ENCODE measurements around the gene SLC13A5.
"Not testable (repeated sequence)": the region's sequence is repeated elsewhere in the genome, so short reads cannot be mapped to it uniquely, and the experiment has no call there.

The SLC13A5 gene

DNA sequence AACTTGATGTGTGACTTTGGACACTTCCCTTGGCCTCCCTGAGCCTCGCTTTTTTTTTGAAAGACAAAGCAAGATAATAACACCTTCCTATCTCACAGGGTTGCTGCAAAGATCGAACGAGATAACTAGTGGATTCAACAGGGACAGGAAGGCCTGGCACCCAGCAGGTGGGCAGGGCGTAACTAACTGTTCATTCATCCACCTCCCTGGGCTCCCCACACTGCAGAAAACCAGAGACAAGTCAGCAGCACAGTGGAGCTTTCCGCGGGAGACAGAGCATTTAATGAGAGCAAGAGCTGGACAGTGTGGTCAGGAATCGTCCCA is 28.7 kb downstream of the SLC13A5 start:
- no peak for DNase-seq (ENCODE audit: low read depth)

DNA sequence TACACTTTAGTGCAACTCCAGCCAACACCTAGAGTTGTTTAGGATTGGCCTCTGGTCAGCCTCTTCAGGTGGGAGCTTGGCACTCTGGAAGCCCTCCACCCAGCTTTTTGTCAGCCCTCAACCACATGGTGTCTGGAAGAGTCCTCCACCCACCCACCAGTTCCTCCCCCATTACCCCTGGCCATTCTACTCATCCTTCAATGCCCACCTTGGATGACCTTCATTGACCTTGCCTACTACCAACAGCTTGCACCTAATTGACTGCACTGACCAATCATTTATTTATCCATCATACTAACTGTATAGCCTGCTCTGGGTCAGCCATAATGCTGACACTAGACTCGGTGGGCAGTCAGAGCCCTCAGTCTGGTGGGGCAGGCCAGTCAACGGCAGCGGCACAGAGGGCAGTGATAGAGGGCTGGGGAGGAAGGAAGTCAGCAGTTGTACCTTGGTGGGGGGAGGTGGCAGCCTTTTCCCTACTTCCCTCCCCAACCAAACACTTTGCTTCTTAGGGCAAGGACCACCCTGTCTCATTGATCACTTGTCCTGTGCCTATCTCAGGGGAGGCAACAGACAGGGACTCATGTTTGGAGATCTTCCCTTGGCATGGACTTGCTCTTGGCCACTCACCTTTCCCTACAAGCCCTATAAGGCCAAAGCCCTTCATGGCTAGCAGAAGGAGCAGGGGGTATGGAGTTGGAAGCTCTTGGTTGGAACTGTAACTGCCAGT is 29.3 kb downstream of the SLC13A5 start:
- no peak for DNase-seq (ENCODE audit: low read depth)

DNA sequence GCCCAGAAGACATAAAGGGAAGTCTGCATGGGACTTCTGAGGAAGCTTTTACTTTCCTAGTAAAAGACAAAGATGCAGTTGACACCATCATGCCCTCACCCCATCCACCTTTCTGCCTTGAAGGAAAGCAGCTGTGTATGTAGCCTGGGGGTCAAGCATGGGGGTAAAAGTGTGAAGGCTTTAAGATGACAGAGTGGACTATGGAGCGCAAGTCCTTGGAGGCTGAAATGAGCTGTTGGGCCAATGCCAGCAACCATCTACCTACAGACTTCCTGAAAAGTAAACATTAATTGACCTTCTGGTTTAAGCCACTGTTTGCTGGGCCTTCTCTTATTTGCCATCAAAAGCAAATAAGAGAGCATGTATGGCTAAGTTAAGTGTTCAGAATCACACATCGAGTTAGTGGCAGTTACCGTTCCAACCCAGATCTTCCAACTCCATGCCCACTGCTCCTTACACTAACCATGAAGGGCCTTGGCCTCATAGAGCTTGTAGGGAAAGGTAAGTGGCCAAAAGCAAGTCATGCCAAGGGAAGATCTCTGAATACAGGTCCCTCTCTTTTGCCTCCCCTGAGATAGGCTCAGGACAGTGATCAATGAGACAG is 30.0 kb downstream of the SLC13A5 start:
- no peak for DNase-seq (ENCODE audit: low read depth)

DNA sequence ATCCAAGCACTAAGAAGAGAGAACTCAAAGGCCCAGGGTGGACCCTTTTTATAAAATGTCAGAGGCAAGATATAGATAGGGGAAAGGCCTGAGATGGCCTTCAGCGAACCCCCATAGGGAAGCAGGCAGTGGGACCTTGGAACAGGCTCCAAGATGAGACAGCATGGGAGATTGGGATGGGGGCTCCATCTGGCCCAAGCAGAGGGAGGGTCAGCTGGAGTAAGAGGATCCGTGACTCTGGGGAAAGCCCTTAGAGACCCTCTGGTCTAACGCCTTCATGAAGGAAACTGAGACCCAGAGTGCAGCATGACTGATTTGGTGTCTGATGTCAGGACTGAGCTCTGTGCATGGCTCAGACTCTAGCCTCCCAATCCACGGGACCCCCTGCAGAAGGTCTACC is 30.8 kb downstream of the SLC13A5 start:
- DNase-seq (ENCODE audit: low read depth), result no peak

DNA sequence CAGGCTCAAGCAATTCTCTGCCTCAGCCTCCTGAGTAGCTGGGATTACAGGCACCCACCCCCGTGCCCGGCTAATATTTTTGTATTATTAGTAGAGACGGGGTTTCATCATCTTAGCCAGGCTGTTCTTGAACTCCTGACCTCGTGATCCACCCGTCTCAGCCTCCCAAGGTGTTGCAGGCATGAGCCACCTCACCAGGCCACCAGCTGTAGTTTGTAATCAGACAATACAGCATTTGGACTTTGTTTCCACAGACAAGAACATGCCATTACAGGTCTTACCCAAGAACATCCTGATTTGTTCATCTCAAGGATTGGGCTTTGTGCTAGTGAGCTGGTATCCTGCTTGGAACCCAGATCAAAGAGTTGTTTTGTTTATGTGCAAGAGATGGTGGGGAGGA is 31.5 kb downstream of the SLC13A5 start:
- no peak for DNase-seq (ENCODE audit: low read depth)

DNA sequence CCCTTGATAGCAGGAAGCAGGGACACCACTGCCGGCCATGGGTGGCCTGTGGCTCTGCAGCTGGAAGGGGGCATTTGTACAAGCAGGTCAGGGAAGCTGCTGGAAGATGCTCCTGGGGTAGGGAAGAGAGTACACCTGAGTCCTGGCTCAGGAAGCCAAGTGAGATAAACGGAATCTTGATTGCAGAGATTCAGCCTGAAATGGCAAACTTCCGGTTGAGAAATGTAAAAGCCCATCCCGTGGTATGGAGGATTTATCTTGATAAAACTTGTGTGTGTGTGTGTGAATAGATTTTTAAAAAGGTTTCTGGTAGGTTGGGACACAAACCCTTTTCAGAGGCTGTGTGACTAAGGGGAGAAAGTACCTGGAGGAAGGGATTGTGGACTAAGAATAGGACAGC is 32.0 kb downstream of the SLC13A5 start:
- no peak for DNase-seq (ENCODE audit: low read depth)

DNA sequence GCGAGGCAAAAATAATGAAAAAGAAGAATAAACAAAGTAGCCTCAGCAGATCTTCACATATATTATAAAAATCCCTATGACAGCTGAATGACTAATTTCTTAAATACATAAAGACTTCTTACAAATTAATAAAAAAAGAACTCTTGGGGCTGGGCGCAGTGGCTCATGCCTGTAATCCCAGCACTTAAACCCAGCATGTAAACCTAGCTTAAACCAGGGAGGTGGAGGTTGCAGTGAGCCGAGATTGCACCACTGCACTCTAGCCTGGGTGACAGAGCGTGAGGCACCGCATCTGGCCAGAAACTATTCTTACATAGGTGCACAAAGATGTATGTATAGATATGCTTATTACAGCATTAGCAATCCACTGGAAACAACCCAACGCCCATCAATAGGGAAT is 33.9 kb downstream of the SLC13A5 start:
- DNase-seq (ENCODE audit: low read depth), result no peak

DNA sequence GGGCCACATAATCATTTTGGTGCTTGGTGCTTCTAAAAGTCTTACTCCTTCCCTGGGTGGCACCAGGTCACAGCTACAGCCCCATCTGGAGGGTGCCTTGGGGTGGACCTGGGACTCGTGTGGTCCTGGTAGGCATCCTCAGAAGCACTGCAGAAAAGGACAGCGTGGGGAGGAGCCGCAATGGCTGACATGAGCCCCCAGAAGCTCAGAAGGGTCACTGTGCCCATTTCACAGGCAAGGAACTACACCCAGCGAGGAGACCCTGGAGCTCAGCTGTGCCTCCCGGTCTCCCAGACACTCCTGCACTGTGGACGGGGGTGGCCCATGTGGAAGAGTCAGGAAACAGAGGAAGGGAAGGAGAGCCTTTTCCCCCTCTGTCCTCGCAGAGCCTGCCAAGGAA is 35.2 kb downstream of the SLC13A5 start:
- no peak for DNase-seq (ENCODE audit: low read depth)

DNA sequence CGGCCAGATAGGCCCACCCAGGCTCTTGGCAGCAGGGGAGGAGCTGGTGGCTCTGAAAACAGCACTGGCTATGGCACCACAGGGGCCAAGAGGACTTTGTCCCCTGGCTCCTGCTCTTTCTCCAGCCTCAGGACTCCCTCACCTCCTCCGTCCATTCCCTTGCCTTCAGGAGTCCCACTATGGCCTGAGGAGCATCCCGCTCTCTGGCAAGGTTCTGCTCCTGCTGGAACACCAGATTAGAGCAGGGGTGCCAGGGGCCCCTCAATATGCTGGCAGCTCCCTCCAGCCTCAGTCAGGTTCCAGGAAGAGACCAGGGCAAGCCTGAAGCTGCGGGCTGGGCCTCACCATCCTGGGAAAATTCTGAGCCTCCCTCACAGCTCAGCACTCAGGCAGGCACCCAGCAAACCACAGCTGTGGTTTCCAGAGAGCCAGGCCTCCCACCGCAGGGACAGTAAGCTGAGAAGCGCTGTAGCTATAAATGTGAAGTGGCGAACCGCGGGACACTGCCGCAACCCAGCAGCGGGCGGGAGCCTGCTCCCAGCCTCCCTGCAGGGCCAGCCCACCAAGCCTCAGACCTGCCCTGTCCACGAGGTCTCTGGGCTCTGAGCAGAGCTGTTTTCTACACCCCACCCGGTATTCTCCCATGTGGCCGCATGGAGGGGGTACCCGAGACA is 35.9 kb downstream of the SLC13A5 start:
- peak; percentile 59 for DNase-seq (ENCODE audit: low read depth)

DNA sequence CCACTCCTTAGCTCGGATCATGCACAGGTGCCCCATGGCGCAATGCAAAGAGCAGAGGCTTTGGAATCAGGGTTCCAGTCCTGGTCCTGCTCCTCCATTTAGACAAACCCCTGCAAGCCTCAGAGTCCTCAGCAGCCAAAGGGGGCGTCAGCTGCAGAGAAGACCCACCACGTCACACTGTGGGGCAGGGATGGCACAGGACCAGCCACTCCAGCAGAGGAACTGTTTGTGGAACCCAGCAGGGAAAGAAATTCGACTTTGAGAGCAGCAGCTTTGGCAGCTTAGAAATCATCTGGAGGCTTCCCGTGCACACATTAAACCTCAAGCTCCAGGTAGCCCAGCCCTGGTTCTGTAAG is 36.4 kb downstream of the SLC13A5 start:
- no peak for DNase-seq (ENCODE audit: low read depth)

DNA sequence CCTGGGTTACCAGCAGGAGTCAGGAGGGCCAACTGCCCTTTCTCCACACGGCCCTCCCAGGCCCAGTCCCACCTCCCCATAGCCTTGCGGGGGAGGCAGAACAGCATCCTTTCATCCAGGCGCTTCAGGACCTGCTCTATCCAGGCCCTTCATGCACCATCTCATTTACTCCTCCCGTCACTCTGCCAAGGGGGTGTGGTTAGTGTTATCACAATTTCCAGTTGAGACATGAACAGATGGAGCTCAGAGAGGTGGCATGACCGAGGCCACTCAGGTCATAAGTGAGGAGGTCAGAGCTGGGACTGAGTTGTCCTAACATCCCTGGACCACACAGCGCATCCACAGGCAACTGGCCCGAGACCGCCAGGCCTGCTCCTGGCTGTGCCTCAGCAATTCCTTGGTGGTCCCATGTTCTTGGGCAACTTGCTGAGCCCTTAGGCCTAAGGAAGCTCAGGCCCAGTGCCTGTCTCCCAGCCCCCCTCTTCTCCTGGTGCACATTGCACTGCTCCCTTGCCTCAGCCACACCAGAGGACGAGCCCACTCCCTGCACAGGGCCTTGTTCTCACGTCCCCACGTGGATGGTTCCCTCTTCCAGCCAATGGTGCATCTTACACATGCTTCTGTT is 37.9 kb downstream of the SLC13A5 start:
- DNase-seq (ENCODE audit: low read depth), result no peak

DNA sequence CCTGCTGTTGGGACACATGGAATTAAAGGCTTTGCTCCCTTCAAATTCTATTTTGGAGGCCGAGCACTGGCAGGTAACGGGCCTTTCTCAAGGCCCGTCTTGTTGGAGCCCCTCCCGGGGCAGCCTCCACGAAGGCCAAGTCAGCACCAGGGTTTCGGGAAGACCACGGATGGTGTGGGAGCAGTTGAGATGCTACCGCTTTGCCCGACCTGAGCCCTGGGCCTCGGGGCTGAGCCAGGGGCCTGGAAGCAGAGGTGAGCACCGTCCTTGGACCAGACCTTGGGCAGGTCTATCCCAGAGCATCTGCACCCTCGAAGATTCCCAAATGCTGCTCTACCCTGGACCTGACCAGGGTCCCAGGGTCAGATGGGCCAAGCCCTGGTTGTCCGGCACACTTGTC is 38.6 kb downstream of the SLC13A5 start:
- no peak for DNase-seq (ENCODE audit: low read depth)

DNA sequence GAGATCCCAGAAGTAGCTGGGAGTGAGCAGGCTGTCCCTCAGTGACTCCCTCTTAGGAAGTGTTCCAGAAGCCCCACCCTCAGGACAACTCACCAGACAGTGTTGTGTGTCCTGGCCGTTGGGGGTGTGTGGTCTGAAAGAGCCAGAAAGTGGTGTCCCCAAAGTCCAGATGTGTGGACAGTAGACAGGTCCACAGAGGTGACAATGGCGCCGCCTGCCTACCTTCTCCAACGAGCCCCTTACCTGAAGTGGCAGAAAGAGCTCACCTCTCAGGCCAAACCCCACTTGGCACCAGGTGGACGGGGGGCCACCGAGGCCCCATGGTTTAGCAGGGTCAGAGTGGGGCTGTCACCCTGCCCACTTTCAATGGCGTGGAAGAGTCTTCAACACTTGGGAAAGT is 41.7 kb downstream of the SLC13A5 start:
- no peak for DNase-seq (ENCODE audit: low read depth)

DNA sequence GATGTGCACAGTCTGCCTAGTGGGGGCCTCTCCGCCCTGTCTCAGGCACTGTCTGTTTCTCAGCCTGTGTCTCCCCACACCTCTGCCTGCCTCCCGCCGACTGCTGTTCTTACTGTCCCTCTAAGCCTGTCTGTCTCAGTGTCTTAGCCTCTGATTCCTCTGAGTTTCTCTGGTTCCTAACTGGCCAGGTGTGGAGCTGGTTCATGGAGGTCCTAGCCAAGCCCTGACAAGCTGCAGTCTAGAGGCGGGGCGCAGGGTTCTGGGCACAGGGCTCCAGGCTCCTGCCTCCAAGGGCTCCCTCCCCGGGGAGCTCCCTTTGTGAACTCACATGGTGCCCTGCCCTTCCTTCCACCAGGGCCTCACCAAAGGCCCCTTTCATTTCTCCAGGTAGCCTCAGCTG is 42.2 kb downstream of the SLC13A5 start:
- DNase-seq (ENCODE audit: low read depth), result no peak

DNA sequence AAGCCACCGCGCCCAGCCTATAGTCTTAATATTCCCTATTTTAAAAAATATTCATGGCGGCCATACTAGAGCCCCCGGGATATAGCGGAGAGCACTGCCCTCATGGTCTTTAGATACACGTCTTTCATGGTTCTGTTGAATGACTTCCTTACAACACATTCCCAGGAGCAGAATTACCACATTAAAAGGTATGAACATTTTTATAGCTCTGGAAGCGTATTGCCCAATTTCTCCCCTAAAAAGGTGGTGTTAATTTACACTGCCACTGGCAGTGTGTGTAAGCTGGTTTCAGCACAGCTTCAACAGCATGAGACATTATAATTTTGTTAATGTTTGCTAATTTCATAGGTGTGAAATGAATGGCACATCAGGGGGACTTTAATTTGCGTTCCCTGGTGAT is 42.6 kb downstream of the SLC13A5 start:
- no peak for DNase-seq (ENCODE audit: low read depth)

DNA sequence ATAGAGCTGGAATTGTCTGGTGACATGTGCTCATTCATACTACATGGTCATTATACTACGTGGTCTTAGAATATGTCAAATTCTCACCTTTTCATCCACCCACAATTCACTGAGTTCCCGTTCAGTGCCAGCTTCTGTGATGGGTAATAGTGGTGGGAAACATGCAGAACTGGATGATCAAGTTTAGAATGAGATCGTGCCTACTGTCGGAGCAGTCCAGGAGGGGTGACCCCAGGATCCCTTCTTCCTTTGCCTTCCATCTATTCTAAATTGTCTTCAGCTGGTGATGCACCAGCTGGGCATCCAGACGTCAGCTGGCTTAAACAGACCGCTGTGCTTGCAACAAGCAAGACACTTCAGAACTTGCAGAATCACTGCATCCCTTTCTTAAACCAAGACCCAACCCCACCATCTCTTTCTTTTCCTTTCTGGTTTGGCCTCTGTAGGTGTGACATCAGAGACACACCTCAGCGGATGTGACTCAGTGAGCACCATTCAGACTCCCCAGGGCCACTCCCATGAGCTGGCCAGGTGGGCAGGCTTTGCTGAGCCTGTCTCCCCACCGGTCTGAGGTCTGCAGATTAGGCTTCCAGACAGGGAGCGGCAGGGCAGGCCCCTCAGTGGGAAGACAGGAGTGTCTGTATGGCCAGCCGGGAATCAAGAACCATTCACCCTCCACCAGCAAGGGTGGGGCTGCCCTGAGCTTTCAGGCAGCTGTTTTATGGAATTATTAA is 43.5 kb downstream of the SLC13A5 start:
- no peak for DNase-seq (ENCODE audit: low read depth)

DNA sequence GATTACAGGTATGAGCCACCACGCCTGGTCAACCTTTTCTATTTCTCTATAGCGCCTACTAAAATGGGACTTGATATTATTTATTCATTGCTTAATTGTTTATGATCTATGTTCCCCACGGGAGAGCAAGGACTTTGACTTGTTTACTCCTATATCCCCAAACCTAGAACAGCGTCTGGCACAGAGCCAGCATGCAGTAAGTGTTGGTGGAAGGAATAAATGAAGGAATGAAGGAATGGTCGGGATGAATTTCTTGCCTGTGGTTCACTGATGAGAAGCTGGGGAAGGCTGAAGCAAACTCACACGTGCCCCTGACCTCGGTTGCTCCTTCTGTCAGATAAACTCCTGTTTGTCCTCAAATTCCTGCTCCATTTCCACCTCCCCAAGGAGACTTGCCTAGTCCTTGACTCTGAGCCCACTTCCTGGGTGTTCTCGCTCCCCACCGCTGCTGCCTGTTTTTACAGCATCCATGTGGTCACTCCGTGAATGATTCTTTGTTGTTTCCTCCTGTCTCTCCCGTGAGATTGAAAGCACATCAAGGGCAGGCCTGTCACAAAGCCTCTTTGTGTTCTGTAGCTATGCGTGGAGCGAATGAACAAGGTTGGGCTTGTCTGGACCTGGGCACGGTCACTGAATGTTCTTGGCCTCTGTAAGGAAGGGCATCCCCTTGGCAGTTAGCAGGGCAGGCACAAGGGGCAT is 44.3 kb downstream of the SLC13A5 start:
- DNase-seq (ENCODE audit: low read depth), result no peak

DNA sequence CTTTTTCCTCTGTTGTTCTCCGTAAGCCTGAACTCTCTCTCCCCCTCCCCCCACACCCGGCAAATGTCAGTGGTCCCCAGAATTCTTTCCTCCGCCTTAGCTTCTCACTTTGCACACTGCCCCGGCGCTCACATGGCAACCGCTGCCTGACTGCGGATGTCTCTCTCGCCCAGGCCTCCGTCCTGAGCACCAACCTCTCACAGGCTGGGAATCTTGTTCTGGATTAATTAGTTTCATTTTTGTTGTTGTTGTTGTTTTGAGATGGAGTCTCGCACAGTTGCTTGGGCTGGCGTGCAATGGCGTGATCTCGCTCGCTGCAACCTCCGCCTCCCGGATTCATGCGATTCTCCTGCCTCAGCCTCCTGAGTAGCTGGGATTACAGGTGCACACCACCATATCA is 45.0 kb downstream of the SLC13A5 start:
- no peak for DNase-seq (ENCODE audit: low read depth)

DNA sequence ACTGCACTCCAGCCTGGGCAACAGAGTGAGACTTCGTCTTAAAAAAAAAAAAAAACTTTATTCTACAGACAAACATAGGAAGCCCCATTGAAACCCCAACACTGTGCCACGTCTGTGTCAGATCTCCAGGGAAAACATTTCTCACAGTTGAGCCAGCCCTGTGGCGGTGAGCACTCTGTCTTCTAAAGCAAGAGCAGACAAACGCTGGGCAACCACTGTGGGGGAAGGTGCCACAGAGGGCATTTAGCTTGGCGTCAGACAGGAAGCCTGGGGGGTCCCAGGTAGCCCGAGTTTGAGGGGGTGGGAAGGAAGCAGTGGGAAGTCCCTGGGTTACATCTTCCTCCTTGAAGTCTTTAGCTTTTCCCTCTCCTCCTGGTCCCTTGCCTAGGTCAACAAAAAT is 45.7 kb downstream of the SLC13A5 start:
- no peak for DNase-seq (ENCODE audit: low read depth)

DNA sequence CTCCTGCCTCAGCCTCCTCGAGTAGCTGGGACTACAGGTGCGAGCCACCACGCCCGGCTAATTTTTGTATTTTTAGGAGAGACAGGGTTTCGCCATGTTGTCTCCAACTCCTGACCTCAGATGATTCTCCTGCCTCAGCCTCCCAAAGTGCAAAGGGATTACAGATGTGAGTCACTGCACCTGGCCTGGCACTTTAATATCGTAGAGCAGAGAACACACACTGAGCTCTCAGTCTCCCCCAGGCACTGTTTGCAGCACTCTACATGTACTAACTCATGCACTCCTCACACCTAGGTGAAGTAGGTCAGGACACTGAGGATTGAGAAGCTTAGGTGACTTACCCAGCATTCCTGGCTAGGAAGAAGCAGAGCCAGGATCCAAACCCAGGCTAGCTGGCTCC is 46.6 kb downstream of the SLC13A5 start:
- DNase-seq (ENCODE audit: low read depth), result no peak

DNA sequence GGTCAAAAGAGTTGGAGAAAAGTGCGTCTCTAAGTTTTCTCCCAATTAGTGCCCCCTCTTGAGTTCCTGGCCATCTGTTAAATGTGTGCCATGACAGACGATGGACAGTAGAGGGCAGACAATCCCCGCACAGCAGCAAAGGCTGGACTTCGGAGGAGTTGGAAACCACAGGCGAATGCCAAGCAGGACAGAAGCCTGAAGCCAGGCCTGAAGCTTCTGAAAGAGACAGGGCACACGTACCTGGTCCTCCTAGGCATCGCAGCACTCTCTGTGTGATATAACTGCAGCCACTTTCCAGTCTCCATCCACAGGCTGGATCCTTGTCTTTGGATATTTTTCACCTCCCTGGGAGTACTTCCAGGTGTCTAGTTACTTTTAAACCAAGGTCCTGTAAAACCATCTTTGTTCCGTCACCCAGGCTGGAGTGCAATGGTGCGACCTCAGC is 47.1 kb downstream of the SLC13A5 start:
- peak; percentile 74 for DNase-seq (ENCODE audit: low read depth)

DNA sequence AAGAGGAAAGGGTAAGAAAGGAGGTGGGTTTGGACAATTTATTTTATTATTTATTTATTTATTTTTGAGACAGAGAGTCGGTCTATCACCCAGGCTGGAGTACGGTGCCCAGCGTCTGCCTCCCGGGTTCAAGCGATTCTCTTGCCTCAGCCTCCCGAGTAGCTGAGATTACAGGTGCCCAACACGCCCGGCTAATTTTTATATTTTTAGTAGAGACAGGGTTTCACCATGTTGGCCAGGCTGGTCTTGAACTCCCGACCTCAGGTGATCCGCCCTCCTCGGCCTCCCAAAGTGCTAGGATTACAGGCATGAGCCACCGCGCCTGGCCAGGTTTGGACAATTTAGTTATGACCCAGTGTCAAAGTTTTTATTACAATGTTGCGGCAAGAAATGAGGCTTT is 50.0 kb downstream of the SLC13A5 start:
- DNase-seq (ENCODE audit: low read depth), result not testable (repeated sequence)
